Stimulated activated CD4-positive, alpha-beta T cell treated with anti-CD3 and anti-CD28 coated beads, Interleukin-4, amount 100 ng/mL, for 24 hours (primary cell): ENCODE measurements around the gene NHERF1.

Source experiments
- DNase-seq: peaks from one replicate; pipeline ENCODE4 v3.0.0-alpha.2; 2020

The NHERF1 gene

DNA sequence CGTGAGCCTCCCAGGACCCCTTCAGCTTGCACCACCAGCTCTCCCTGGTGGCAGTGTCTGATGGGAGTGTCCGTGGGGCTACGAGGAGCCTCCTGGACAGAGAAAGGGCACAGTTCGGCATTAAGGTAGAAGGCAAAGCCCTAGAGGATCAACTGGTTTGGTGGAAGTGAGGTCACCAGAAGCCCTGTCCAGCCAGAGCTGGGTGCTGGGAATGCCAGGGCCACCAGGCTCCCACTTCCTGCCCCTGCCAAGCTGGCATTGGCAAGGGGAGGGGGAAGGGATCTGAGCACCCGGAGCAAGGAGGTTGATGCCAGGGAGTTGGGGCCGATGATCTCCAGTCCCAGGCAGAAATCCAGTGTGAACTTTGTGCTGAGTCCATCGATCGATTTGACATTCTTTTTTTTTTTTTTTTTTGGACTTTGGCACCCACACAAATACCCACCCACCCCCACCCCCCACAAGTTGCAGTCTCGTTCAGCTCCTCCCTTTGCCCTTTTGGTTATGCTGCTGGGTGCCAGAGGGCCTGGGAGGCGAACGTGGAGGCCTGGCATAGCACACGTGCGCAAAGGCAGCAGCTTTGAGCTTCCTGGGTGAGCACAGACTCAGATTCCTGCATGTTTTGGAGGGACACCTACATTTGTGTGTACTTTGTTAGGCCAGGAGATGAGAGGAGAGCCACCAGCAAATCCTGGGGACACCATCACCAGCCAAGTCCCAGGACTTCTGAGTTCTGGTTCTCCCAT is 2.1 kb downstream of the NHERF1 start:
- DNase-seq, result no peak

DNA sequence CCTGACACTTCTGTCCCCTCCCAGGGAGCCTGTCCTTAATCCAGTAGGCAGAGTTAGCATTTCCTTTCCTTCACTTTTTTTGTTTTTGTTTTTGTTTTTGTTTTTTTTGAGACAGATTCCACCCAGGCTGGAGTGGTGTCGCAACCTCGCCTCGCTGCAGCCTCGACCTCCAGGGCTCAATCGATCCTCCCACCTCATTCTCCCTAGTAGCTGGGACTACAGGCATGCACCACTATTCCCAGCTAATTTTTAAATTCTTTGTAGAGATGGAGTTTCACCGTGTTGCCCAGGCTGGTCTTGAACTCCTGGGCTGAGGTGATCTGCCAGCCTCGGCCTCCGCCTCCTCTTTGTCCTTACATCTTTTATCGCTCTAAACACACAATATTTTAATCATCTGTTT is 4.0 kb downstream of the NHERF1 start:
- DNase-seq, result no peak

DNA sequence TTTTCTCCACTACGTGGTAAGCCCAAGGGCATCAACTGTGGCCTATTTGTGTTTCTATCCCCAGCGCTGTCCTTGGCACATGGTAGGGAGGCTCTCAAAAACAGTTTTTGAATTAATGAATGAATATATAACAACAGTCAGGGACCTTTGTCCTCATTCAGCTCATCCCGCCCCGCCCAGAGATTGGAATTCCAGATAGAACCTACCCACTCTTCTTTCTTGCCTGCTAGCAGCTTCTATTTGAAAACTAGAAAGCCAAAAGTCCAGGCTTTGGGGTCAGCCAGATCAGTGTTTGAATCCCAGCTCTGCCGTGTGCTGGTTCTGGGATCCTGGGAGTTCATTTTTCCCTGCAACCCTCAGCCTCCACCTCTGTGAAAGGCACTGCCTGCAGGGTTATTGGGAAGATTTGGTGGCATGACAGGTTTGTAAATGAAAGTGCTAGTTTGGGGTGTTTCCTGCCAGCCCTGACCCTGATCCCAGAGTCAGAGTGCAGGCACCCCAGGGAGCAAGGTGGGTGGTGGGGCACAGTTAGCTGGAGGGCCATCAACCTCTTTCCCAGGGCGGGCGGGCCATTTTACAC is 4.5 kb downstream of the NHERF1 start:
- DNase-seq, result no peak

- DNase-seq, result no peak
Measured at GRCh38 chr17:74754832-74755231, 6.4 kb downstream of the NHERF1 start.

DNA sequence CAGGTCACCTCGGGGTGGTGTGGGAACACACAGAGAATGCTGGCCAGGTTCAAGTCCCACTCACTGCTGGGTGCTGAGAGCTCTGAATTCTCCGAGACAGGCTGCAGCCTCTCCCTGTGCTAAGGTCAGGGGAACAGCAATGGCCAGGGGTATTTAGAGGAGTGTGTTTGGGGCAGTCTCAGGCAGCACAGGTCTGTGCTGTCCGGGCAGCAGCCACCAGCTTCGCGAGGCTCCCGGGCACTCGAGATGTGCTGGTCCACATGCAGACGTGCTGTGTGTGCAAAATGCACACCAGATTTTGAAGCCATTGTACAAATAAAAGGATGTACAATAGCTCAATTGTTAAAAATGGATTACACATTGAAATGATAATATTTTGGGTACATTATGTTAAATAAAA is 7.1 kb downstream of the NHERF1 start:
- no peak for DNase-seq

GRCh38 chr17:74756891-74757290 is 8.5 kb downstream of the NHERF1 start:
- DNase-seq, result no peak

DNA sequence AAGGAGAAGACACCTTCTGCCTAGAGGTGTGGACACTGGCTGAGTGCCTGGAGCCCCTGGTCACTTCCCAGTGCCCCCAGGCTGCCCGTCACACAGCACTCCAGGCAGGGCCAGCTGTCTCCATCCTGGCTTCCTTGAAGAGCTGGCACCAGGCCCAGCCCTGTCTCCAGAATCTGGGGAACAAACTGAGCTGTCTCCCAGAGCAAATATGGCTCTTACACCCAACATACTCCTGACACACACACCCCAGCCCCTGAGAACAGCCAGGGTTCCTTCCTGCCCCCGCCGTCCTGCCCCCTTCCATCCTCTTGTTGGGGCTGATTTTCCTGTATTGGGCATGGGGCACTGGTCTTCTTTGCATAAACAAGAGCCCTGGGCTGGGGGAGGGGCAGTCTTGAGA is 9.1 kb downstream of the NHERF1 start:
- DNase-seq, result no peak

GRCh38 chr17:74757931-74758847 is 9.8 kb downstream of the NHERF1 start:
- DNase-seq, result no peak

GRCh38 chr17:74758848-74759168 is 10.4 kb downstream of the NHERF1 start:
- DNase-seq, result no peak

DNA sequence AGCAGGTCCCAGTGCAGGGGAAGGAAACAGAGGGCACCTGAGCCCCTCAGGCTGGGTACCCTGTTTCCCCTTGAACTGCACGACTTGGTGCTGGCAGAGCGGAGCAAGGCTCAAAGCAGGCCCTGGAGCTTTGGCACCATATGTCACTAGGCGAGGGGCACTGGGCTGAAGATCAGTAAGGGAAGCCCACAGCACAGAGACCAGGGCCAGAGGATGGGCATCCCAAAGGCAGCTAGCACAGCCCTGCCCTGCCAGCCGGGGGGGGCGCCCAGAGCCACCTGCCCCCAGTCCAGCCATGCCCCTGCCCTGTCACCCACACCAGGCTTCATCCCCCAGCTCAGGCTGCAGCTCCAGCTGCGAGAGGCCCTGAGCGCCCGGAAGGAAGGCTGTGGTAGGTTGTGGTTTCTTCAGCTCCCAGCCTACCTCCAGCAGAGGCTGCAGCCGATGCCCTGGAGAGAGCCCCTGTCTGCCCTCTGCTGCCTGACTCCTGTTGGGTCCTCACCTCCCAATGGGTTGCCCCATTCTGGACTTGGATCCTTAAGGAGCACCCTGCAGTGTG is 10.9 kb downstream of the NHERF1 start:
- DNase-seq, result no peak

DNA sequence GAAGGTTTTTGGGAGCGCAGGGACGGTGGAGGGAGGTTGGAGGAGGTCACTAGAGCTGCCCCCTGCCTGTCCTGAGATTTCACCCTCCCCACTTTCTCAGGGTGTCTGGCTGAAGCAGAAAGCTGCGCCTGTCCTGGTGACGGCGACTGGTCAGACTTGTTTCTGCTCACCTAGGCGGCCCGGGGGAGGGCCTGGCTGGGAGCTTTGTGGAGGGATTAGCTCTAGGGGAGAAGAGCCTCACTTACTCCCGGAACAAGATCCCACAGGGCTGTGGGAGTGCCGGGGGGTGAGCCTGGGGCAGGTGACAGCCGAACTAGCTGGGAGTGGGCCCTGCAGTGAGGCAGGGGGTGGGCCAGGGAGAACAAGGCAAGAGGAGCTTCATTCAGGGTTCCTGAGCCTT is 11.5 kb downstream of the NHERF1 start:
- no peak for DNase-seq

- no peak for DNase-seq
Measured at GRCh38 chr17:74760404-74761105, 12.1 kb downstream of the NHERF1 start.

DNA sequence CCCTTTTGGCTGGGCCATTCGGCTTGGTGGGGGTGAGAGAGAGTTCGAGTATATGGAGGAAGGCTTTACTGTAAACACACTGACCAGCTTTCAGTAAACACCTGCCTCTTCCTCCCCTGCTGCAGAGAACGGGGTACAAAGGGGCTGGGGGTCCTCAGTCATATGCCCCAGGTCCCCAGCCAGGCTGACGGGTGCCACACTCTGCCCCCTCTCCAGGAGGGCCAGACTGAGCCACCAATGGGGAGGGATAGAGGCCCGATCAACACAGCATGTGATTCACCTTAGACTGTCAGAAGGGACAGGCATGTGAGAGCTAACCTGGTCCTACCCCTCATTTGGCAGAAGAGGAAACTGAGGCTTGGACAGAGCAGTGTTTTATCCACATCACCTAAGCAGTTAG is 13.0 kb downstream of the NHERF1 start:
- no peak for DNase-seq

DNA sequence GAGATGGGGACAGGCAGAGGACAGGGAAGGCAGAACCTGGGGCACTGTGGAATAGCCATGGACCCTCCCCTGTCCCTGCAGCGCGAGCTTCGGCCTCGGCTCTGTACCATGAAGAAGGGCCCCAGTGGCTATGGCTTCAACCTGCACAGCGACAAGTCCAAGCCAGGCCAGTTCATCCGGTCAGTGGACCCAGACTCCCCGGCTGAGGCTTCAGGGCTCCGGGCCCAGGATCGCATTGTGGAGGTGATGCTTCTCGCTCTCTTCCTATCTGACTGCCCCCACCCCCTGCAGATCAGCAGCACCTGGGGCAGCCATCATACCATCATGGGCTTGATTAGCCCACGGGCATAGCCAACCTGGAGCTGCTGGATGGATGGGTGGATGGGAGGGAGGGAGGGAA is 13.5 kb downstream of the NHERF1 start:
- no peak for DNase-seq

DNA sequence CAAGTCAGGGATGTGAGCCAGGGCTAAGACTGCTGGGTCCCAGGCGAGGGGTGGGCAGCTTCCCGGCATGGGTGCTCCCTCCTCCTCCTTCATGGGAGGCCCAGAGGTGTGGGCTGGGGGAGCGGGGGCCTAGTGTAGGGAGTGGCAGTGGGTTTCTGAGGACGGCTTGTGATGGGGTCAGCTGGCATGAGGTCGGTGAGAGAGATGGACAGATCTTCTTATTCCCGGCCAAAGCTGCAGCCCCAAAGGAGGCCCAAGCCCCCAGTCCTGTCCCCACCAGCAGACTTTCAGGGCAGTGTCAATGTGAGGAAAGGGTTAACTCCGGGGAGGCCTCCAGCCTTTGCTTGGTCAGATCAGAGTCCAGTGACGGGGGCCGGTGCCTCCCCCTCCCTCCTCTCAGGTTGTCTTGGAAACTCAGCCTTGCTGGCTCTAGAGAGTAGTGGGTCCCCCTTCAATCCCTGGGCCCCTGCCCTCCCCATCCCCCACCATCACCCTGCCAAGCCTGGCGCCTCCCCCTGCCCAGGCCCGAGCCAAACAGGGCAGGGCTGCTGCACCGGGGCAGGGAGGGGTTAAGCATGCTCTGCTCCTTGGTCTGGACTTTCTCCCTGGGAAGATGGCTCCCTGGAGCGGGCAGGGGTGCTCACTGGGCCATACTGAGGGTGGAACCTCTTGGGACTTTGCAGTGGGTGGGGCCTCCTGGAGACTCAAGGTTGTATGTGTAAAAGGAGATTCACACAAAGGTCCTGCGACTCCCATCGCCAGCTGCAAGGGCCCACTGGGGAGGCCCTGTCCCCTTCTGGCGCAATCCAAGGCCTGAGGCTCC is 15.3 kb downstream of the NHERF1 start:
- no peak for DNase-seq

DNA sequence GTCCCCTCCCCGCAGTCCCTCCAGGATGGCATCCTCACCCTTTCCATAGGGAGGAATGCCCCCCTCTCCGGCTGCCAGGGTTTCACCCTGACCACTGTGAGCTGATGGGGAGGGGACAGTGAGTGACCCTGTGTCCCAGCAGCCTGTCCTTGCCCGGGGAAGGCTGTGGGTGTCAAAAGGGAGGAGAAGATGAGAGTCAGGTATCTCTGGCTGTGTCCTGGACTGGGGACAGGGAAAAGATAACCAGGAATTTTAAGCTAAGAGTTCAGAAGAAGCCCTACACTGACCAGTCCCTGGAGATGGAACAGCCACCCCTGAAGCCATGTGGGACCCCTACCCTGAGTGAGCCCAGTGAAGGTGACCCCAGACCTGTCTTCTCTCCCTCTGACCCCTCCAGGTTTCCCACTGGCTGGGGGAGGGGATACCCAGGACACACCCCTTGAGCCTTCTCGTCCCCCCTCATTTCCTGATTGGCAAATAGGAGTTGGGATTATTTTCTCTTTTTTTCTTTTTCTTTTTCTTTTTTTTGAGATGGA is 16.4 kb downstream of the NHERF1 start:
- no peak for DNase-seq

DNA sequence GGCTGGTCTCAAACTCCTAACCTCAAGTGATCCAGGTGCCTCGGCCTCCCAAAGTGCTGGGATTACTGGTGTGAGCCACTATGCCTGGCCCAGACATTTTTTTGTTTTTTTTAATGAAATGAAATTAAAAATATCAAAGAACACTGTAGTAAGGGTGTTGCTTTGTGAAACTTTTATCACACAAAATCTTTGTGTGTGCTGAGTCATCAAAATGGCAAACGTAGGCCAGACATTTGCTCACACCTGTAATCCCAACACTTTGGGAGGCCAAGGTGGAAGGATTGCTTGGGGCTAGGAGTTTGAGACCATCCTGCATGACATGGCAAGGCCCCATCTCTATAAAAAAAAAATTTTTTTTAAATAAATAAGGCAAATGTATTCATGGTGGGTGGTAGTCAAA is 18.0 kb downstream of the NHERF1 start:
- no peak for DNase-seq

DNA sequence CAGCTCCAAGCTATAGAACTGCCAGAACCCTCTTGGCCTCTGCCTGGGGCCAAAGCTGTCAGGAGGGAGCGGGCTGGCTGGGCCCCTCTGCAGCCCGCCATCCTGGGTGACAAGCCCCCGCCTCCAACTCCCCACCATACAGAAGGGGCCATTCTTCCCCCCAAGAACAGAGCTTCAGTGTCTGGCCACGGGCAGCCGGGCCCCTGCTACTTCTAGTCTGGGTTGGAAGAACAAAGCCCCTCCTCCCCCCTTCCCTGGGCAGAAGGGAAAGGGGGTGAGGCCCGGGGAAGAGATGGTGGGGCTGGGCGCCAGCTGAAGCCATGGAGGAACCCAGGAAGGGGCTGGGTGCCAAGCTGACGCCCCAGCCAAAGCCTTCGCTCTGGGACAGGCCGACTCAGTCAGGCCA is 18.7 kb downstream of the NHERF1 start:
- DNase-seq, result no peak

DNA sequence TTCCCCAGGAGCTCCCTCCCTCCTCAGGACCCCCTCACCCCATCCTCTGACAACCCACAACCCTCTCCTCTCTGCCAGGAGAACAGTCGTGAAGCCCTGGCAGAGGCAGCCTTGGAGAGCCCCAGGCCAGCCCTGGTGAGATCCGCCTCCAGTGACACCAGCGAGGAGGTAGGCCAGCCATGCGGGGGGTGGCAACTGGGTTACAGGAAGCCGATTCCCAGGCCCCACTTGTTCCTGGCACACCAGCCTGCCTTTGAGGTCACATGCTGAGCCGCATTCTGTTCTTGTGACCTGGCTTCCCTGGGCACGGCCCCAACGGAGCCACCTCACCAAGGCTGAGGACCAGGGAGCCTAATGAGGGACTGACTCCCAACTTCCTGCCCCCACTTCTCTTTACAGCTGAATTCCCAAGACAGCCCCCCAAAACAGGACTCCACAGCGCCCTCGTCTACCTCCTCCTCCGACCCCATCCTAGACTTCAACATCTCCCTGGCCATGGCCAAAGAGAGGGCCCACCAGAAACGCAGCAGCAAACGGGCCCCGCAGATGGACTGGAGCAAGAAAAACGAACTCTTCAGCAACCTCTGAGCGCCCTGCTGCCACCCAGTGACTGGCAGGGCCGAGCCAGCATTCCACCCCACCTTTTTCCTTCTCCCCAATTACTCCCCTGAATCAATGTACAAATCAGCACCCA is 19.8 kb downstream of the NHERF1 start:
- no peak for DNase-seq

GRCh38 chr17:74768763-74769114 is 20.3 kb downstream of the NHERF1 start:
- no peak for DNase-seq

GRCh38 chr17:74769266-74769855 is 20.9 kb downstream of the NHERF1 start:
- DNase-seq, result no peak
